Measurements from ENCODE around the gene TXNRD2.

Gene TXNRD2

DNA sequence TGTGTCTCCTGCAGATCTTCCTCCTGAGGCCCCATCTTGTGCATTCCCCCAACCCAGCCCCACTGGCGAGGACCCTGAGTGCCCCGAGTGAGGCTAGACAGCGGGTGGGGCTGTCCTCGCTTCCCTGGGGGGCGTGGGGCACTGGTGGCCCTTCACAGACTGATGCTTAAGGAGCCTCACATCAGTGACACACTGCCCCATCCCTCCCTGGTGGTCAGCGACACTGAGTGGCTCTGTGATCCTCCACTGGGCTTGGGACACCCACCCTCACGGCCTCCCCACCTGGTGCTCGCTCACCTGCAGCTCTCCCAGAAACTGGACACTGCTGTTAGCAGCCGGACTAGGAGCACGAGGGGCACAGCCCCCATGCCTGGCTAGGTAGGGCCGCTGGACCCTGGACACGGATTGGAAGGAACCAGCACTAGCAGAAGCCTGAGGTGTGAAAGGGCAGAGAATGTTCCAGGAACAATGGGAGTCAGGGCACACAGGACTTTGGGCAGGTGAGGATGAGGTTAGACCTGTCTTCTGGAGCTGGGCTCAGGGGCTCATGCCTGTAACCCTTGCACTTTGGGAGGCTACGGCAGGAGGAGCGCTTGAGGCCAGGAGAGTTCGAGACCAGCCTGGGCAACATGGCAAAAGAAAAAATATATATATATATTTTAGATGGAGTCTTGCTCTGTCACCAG is 23.2 kb upstream of the TXNRD2 start:
- no peak overlapping the region for H3K4me3 ChIP-seq (replicated peaks; ENCODE audit: low read depth, low read length)
- DNase-seq (ENCODE audit: extremely low read depth, insufficient read length): no peak
- peaks cover 24% of the 10 kb centered on the region for H3K36me3 ChIP-seq (ENCODE audit: control insufficient read depth, insufficient read depth, low read length)
- H3K27me3 ChIP-seq (replicated peaks; ENCODE audit: control insufficient read depth, insufficient read depth, low read length): no peaks in the 10 kb centered on the region
- TF ChIP-seq, protein P1, sequence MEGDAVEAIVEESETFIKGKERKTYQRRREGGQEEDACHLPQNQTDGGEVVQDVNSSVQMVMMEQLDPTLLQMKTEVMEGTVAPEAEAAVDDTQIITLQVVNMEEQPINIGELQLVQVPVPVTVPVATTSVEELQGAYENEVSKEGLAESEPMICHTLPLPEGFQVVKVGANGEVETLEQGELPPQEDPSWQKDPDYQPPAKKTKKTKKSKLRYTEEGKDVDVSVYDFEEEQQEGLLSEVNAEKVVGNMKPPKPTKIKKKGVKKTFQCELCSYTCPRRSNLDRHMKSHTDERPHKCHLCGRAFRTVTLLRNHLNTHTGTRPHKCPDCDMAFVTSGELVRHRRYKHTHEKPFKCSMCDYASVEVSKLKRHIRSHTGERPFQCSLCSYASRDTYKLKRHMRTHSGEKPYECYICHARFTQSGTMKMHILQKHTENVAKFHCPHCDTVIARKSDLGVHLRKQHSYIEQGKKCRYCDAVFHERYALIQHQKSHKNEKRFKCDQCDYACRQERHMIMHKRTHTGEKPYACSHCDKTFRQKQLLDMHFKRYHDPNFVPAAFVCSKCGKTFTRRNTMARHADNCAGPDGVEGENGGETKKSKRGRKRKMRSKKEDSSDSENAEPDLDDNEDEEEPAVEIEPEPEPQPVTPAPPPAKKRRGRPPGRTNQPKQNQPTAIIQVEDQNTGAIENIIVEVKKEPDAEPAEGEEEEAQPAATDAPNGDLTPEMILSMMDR (IDR thresholded peaks at IDR 0.05; ENCODE audit: insufficient read depth, low read length, poor library complexity, severe bottlenecking): no peak

DNA sequence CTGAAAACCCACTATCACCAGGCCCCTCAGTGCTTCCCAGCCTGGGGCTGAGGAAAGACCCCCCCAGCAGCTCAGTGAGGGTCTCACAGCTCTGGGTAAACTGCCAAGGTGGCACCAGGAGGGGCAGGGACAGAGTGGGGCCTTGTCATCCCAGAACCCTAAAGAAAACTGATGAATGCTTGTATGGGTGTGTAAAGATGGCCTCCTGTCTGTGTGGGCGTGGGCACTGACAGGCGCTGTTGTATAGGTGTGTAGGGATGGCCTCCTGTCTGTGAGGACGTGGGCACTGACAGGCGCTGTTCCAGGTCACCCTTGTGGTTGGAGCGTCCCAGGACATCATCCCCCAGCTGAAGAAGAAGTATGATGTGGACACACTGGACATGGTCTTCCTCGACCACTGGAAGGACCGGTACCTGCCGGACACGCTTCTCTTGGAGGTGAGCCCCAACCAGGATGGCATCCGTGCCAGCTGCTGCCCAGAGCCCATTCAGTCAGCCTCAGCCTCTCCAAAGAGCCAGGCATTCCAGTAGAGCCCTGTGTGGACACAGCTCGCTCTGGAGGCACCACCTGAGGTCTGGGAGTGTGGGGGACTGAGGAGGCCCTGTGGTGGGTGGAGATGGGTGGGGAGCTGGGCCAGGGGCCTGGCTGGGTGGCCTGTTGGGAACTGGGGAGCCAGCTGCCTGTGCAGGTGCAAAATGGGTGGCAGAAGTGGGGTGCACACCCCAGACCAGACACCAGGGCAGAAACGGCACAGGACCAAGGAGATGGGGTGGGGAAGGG is 22.4 kb upstream of the TXNRD2 start:
- H3K36me3 ChIP-seq (ENCODE audit: control insufficient read depth, insufficient read depth, low read length): peaks cover 24% of the 10 kb centered on the region
- TF ChIP-seq, protein P1 (IDR thresholded peaks at IDR 0.05; ENCODE audit: insufficient read depth, low read length, poor library complexity, severe bottlenecking): no peak
- no peak overlapping the region for H3K4me3 ChIP-seq (replicated peaks; ENCODE audit: low read depth, low read length)
- H3K27me3 ChIP-seq (replicated peaks; ENCODE audit: control insufficient read depth, insufficient read depth, low read length): no peaks in the 10 kb centered on the region
- DNase-seq (ENCODE audit: extremely low read depth, insufficient read length): no peak

DNA sequence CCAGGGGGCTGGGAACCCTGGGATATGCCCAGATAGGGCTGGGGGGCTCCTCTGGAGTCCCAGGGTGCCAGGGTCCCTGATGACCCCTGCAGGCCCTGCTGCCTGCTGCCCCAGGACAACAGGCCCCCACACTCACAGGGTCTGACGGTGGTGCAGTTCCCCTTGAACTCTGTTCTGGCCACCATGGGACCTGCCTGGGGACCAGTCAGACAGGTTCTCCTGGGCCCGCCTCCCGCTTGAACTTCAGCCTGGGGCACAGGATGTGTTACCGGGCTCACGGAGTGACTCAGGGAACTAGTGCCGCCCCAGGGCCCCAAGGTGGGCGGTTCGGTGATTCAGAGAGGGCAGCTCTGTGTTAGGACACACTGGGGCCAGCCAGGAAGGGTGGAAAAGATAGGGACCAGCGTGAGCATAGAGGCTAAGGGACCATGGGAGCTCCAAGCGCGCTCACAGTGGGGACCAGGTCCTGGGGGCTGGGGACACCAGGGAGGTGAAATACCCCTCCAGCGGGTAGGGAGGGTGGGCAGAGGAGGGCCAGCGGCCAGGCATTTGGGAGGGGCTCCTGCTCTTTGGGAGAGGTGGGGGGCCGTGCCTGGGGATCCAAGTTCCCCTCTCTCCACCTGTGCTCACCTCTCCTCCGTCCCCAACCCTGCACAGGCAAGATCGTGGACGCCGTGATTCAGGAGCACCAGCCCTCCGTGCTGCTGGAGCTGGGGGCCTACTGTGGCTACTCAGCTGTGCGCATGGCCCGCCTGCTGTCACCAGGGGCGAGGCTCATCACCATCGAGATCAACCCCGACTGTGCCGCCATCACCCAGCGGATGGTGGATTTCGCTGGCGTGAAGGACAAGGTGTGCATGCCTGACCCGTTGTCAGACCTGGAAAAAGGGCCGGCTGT is 21.5 kb upstream of the TXNRD2 start:
- Histone ChIP-seq H3K4me3 (replicated peaks; ENCODE audit: low read depth, low read length) (no peak overlapping the region), H3K27me3 (replicated peaks; ENCODE audit: control insufficient read depth, insufficient read depth, low read length) (no peaks in the 10 kb centered on the region), H3K36me3 (ENCODE audit: control insufficient read depth, insufficient read depth, low read length) (peaks cover 22% of the 10 kb centered on the region)
- TF ChIP-seq, protein P1 (IDR thresholded peaks at IDR 0.05; ENCODE audit: insufficient read depth, low read length, poor library complexity, severe bottlenecking): no peak
- no peak for DNase-seq (ENCODE audit: extremely low read depth, insufficient read length)

DNA sequence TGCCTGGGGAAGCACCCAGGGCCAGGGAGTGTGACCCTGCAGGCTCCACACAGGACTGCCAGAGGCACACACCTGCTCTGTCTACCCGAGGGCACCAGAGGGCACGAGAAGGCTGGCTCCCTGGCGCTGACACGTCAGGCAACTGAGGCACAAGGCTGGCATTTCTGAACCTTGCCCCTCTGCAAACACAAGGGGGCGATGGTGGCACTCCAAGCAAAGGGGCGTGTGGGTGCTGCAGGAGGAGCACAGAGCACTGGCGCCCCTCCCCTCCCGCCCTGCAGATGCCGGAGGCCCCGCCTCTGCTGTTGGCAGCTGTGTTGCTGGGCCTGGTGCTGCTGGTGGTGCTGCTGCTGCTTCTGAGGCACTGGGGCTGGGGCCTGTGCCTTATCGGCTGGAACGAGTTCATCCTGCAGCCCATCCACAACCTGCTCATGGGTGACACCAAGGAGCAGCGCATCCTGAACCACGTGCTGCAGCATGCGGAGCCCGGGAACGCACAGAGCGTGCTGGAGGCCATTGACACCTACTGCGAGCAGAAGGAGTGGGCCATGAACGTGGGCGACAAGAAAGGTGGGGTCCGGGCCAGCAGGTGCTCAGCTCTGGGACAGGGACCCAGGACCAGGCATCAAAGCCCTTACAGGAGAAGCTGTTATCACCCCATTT is 20.8 kb upstream of the TXNRD2 start:
- Histone ChIP-seq H3K27me3 (replicated peaks; ENCODE audit: control insufficient read depth, insufficient read depth, low read length) (no peaks in the 10 kb centered on the region), H3K36me3 (ENCODE audit: control insufficient read depth, insufficient read depth, low read length) (peaks cover 21% of the 10 kb centered on the region), H3K4me3 (replicated peaks; ENCODE audit: low read depth, low read length) (no peak overlapping the region)
- TF ChIP-seq, protein P1 (IDR thresholded peaks at IDR 0.05; ENCODE audit: insufficient read depth, low read length, poor library complexity, severe bottlenecking): peak; percentile 67
- peak; percentile 64 for DNase-seq (ENCODE audit: extremely low read depth, insufficient read length)

DNA sequence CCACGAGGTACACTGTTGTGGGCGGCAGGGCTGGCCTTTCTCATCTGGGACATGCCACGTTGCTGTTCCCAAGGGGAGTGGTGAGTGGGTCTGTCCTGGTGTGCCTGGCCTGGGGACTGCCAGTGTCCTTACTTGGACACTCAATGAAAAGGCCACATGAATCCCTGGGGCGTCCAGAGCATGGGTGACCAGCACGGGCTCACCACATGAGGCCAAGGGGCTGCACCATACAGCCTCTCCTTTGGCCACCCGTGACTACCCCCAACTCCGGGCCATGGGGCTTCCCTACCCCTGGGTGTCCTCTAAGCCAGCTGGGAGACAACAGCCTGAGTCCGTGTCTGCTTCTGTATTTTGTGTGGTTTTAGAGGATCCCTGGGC is 20.2 kb upstream of the TXNRD2 start:
- peaks cover 20% of the 10 kb centered on the region for H3K36me3 ChIP-seq (ENCODE audit: control insufficient read depth, insufficient read depth, low read length)
- no peak for DNase-seq (ENCODE audit: extremely low read depth, insufficient read length)

More for the DNA sequence above, 20.2 kb upstream of the TXNRD2 start:
- no peak overlapping the region for H3K4me3 ChIP-seq (replicated peaks; ENCODE audit: low read depth, low read length)
- no peaks in the 10 kb centered on the region for H3K27me3 ChIP-seq (replicated peaks; ENCODE audit: control insufficient read depth, insufficient read depth, low read length)
- TF ChIP-seq, protein P1 (IDR thresholded peaks at IDR 0.05; ENCODE audit: insufficient read depth, low read length, poor library complexity, severe bottlenecking): no peak

Data from GM06990 (cell line).